Peyer's patch (tissue), 4 donors: Measurements from ENCODE around the gene PHF3.

Source experiments
- POLR2A ChIP-seq, 2 donors: fragments of 450-650 bp; IDR thresholded peaks; one replicate each; pipeline ENCODE4 v1.5.1; 2017; ENCODE audit warnings: antibody characterized with exemption in 2 of 2, mild to moderate bottlenecking in 2 of 2, moderate library complexity in 2 of 2
- TF ChIP-seq, protein P1 (sequence below), 6 experiments: fragments of 450-650 bp in 4 of 6; fragments of 200-600 bp in 2 of 6; sonication (generic) in 1 of 6; IDR thresholded peaks; one replicate each; pipeline ENCODE4 v1.5.1; 2017 to 2019; ENCODE audit warnings: antibody characterized with exemption in 6 of 6, mild to moderate bottlenecking in 3 of 6, moderate library complexity in 1 of 6

DNA sequence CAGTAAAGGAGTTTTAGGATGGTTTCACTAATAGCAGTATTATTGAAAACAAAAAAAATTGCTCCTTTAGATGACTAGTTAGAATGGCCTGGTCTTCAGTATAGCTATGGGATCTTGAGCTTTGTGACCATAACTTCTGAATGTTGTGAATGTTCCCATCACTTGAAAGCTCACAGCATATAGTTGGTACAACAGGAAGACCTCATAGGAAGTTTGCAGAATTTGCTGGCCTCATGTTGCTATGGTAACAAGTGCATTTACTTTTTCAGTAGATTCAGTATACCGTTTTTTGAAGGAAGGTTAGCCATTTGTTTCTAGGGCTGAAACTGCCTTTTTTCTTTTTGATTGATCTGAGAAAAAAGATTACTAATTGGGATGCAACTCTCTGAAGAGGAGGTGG, 8.3 kb downstream of the PHF3 start:
- no peak for TF ChIP-seq POLR2A (IDR thresholded peaks at IDR 0.05)
- TF ChIP-seq, protein P1, sequence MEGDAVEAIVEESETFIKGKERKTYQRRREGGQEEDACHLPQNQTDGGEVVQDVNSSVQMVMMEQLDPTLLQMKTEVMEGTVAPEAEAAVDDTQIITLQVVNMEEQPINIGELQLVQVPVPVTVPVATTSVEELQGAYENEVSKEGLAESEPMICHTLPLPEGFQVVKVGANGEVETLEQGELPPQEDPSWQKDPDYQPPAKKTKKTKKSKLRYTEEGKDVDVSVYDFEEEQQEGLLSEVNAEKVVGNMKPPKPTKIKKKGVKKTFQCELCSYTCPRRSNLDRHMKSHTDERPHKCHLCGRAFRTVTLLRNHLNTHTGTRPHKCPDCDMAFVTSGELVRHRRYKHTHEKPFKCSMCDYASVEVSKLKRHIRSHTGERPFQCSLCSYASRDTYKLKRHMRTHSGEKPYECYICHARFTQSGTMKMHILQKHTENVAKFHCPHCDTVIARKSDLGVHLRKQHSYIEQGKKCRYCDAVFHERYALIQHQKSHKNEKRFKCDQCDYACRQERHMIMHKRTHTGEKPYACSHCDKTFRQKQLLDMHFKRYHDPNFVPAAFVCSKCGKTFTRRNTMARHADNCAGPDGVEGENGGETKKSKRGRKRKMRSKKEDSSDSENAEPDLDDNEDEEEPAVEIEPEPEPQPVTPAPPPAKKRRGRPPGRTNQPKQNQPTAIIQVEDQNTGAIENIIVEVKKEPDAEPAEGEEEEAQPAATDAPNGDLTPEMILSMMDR (IDR thresholded peaks at IDR 0.05), result no peak
